ENCODE data around the gene ZFC3H1.
"Not testable (repeated sequence)": the region's sequence is repeated elsewhere in the genome, so short reads cannot be mapped to it uniquely, and the experiment has no call there.

Gene ZFC3H1

DNA sequence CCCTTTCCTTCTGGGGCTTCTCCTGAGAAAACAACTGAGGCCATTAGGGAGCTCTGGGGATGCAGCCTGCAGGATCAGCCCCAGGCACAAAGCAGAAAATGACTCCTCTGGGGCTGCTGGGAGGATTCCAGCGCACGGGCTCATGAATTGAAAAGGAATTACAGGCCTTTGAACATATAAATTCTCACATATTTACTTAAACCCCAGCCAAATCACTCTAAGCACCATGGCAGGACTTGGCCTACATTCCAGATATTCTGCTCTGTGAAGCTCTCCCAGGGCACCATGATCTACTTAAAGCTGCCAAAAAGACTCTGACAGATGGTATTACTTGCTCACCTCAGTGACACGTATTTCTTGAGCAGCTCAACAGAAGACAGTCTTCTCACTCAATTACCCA, 87.2 kb downstream of the ZFC3H1 start:
- DNase-seq (ENCODE audit: low read depth in 2 of 2): no peak

DNA sequence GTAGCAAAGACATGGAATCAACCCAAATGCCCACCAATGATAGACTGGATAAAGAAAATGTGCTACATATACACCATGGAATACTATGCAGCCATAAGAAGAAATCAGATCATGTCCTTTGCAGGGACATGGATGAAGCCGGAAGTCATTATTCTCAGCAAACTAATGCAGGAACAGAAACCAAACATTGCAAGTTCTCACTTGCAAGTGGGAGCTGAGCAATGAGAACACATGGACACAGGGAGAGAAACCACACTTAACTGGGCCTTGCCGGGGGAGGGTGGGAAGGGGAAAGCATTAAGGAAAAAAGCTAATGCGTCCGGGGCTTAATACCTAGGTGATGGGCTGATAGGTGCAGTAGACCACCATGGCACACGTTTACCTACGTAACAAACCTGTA, 93.8 kb downstream of the ZFC3H1 start:
- DNase-seq (ENCODE audit: low read depth in 2 of 2): not testable (repeated sequence)

DNA sequence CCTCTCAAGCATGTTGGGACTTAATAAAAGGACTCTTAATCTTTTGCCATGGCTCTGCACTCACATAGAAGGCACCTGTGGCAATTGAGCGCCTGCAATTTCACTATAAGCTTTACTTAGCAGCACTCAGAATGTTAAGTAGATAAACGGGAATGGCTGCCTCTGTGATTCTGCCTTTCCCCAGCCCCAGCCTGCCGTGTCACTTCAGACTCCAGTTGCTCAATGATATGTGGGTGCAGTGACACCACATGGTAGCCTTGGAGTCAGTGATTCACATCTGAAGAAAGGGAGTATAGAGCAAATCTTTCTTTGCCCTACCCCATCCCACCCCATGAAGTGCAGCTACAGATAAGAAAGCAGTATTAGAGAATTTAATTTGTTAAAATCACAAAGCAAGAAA, 96.1 kb downstream of the ZFC3H1 start:
- DNase-seq (ENCODE audit: low read depth in 2 of 2): no peak

DNA sequence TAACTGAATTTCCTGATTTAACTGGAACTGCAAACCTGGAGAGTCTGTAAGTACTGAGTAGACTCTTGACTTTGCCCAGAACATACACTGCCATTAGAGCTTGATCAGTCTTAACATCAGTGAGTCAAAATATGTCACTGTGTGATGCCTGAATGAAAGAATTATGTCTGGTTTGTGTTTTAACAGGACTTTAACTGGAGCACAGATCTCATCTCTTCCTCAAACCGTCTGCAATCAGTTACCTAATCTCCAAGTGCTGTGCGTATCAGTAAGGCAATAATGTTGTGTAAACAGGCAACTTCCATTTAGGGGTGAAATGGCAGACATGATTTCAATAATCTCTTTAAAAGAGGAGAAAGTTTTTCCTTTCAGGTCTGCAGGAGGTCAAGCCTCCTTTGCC, 97.0 kb downstream of the ZFC3H1 start:
- no peak for DNase-seq (ENCODE audit: low read depth in 2 of 2)

DNA sequence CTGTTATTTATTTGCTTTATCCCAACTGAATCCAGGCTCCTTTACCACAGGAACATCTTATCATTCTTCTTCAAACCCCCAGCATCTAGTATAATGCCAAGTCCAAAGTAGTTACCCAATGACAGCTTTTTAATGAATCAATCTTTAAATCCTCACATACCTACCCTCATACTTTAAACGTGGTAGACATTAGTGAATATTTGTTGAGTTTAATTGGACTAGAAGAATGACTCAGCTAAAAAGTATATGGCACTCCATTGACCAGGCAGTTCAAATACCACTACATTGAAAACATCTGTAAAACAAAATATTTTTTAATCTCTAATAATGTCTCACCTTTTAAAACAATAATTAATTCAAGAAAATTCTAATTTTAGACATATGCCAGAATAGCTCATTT, 98.1 kb downstream of the ZFC3H1 start:
- no peak for DNase-seq (ENCODE audit: low read depth in 2 of 2)

DNA sequence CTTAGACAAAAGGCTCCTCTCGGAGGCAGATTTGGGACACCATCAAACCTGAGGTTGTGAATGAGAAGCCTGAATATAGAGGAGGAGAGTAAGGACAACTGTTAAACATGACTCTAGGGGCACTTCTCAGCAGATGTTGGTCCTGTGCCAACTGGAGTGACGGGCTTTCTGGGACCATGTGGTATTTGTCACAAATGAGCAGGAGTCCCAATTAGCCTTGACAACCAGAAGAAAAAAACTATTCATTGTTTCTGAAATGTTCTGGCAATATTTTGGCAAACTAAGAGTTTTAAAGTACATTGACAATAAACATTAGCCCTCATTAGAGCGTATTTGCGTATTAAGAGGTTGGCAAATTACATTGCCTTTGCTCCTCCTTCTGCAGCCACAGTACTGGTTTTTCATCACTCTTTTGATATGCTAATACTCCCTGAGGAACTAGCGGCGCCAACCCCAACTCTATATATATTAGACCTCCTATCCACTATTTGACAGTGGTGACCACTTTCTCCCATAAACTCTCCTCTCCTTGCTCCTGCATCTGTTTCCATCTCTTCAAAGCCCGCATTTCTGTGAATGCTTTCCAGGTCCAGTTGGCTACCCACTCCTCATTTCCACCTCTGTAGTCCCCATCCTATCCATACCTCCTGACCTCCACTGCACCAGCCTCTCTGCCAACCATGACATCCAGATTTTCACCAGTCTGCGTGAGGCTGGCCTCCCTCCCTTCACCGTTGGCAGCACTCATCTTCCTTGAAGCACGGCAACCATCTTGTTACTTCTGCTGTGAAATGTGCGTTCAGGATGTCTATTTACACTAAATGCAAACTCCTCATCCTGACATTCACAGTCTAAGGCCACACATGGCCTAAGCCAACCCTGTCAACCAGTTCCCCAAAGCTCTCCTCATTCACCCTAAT, 100.7 kb downstream of the ZFC3H1 start:
- no peak for DNase-seq (ENCODE audit: low read depth in 2 of 2)

Measured in stimulated activated CD4-positive, alpha-beta T cell treated with anti-CD3 and anti-CD28 coated beads, Interleukin-1b, Interleukin-23, amount 100 ng/mL, for 4 hours (primary cell).